ENCODE data around the gene GALNT16. TPM values are rescaled to one million over a fixed set of nuclear protein-coding genes. Genes with fewer than 3 reads are reported as not detected.

Gene GALNT16
- polyA plus RNA-seq, 2 donors = 0.36 to 0.39 TPM

- H3K36me3 ChIP-seq (ENCODE audit: control insufficient read depth in 2 of 2, insufficient read depth in 2 of 2, low read length in 1 of 2) = no peaks in the 10 kb centered on the region
- no peaks in the 10 kb centered on the region for H3K4me1 ChIP-seq (ENCODE audit: control insufficient read depth in 2 of 2, insufficient read depth in 2 of 2, low read length in 1 of 2)
- H3K9me3 ChIP-seq (ENCODE audit: control insufficient read depth in 2 of 2, insufficient read depth in 1 of 2, low read depth in 1 of 2, low read length in 1 of 2) = no peaks in the 10 kb centered on the region
- no peak overlapping the region for H3K4me3 ChIP-seq (ENCODE audit: low read depth in 1 of 2, low read length in 2 of 2)
- 85 to 91% methylated on average over 2 of the region's 2 CpGs for WGBS, 2 donors
- no peak overlapping the region for H3K27ac ChIP-seq (ENCODE audit: low read depth in 2 of 2, low read length in 1 of 2)
- H3K27me3 ChIP-seq (ENCODE audit: control insufficient read depth in 1 of 2, insufficient read depth in 2 of 2, low read length in 2 of 2) = no peaks in the 10 kb centered on the region
Measured at GRCh38 chr14:69303086-69303485, 43.1 kb downstream of the GALNT16 start.

- WGBS, 2 donors = 64 to 69% methylated on average over 5 of the region's 5 CpGs
Measured at GRCh38 chr14:69312608-69313007, 52.6 kb downstream of the GALNT16 start.

GRCh38 chr14:69313176-69313575 lies 53.2 kb downstream of the GALNT16 start:
- Histone ChIP-seq H3K4me1 (ENCODE audit: control insufficient read depth in 2 of 2, insufficient read depth in 2 of 2, low read length in 1 of 2) (peaks cover 0 to 2% of the 10 kb centered on the region in 2 donors), H3K27ac (ENCODE audit: low read depth in 2 of 2, low read length in 1 of 2) (no peak overlapping the region), H3K4me3 (ENCODE audit: low read depth in 1 of 2, low read length in 2 of 2) (no peak overlapping the region), H3K27me3 (ENCODE audit: control insufficient read depth in 1 of 2, insufficient read depth in 2 of 2, low read length in 2 of 2) (no peaks in the 10 kb centered on the region), H3K36me3 (ENCODE audit: control insufficient read depth in 2 of 2, insufficient read depth in 2 of 2, low read length in 1 of 2) (no peaks in the 10 kb centered on the region), H3K9me3 (ENCODE audit: control insufficient read depth in 2 of 2, insufficient read depth in 1 of 2, low read depth in 1 of 2, low read length in 1 of 2) (no peaks in the 10 kb centered on the region)
- 89 to 91% methylated on average over 6 of the region's 6 CpGs for whole genome bisulfite sequencing, 2 donors

More at GRCh38 chr14:69312608-69313007, 52.6 kb downstream of the GALNT16 start:
- Histone ChIP-seq H3K4me3 (ENCODE audit: low read depth in 1 of 2, low read length in 2 of 2) (no peak overlapping the region), H3K27ac (ENCODE audit: low read depth in 2 of 2, low read length in 1 of 2) (no peak overlapping the region), H3K9me3 (ENCODE audit: control insufficient read depth in 2 of 2, insufficient read depth in 1 of 2, low read depth in 1 of 2, low read length in 1 of 2) (no peaks in the 10 kb centered on the region), H3K4me1 (ENCODE audit: control insufficient read depth in 2 of 2, insufficient read depth in 2 of 2, low read length in 1 of 2) (peaks cover 0 to 2% of the 10 kb centered on the region in 2 donors), H3K27me3 (ENCODE audit: control insufficient read depth in 1 of 2, insufficient read depth in 2 of 2, low read length in 2 of 2) (no peaks in the 10 kb centered on the region), H3K36me3 (ENCODE audit: control insufficient read depth in 2 of 2, insufficient read depth in 2 of 2, low read length in 1 of 2) (no peaks in the 10 kb centered on the region)

- no peak overlapping the region for H3K27ac ChIP-seq (ENCODE audit: low read depth in 2 of 2, low read length in 1 of 2)
- H3K9me3 ChIP-seq (ENCODE audit: control insufficient read depth in 2 of 2, insufficient read depth in 1 of 2, low read depth in 1 of 2, low read length in 1 of 2) = no peaks in the 10 kb centered on the region
- no peaks in the 10 kb centered on the region for H3K36me3 ChIP-seq (ENCODE audit: control insufficient read depth in 2 of 2, insufficient read depth in 2 of 2, low read length in 1 of 2)
- peaks cover 0 to 2% of the 10 kb centered on the region in 2 donors for H3K4me1 ChIP-seq (ENCODE audit: control insufficient read depth in 2 of 2, insufficient read depth in 2 of 2, low read length in 1 of 2)
- no peak overlapping the region for H3K4me3 ChIP-seq (ENCODE audit: low read depth in 1 of 2, low read length in 2 of 2)
- 76 to 82% methylated on average over 1 of the region's 1 CpG for WGBS, 2 donors
- H3K27me3 ChIP-seq (ENCODE audit: control insufficient read depth in 1 of 2, insufficient read depth in 2 of 2, low read length in 2 of 2) = no peaks in the 10 kb centered on the region
Measured at GRCh38 chr14:69314327-69314726, 54.4 kb downstream of the GALNT16 start.

- no peak overlapping the region for H3K4me3 ChIP-seq (ENCODE audit: low read depth in 1 of 2, low read length in 2 of 2)
- peaks cover 0 to 2% of the 10 kb centered on the region in 2 donors for H3K4me1 ChIP-seq (ENCODE audit: control insufficient read depth in 2 of 2, insufficient read depth in 2 of 2, low read length in 1 of 2)
- no peaks in the 10 kb centered on the region for H3K27me3 ChIP-seq (ENCODE audit: control insufficient read depth in 1 of 2, insufficient read depth in 2 of 2, low read length in 2 of 2)
- WGBS, 2 donors = 54 to 55% methylated on average over 4 of the region's 4 CpGs
- no peaks in the 10 kb centered on the region for H3K36me3 ChIP-seq (ENCODE audit: control insufficient read depth in 2 of 2, insufficient read depth in 2 of 2, low read length in 1 of 2)
- H3K9me3 ChIP-seq (ENCODE audit: control insufficient read depth in 2 of 2, insufficient read depth in 1 of 2, low read depth in 1 of 2, low read length in 1 of 2) = no peaks in the 10 kb centered on the region
- no peak overlapping the region for H3K27ac ChIP-seq (ENCODE audit: low read depth in 2 of 2, low read length in 1 of 2)
Measured at GRCh38 chr14:69315301-69315700, 55.3 kb downstream of the GALNT16 start.

- Histone ChIP-seq H3K4me3 (ENCODE audit: low read depth in 1 of 2, low read length in 2 of 2) (no peak overlapping the region), H3K36me3 (ENCODE audit: control insufficient read depth in 2 of 2, insufficient read depth in 2 of 2, low read length in 1 of 2) (no peaks in the 10 kb centered on the region), H3K9me3 (ENCODE audit: control insufficient read depth in 2 of 2, insufficient read depth in 1 of 2, low read depth in 1 of 2, low read length in 1 of 2) (no peaks in the 10 kb centered on the region), H3K4me1 (ENCODE audit: control insufficient read depth in 2 of 2, insufficient read depth in 2 of 2, low read length in 1 of 2) (peaks cover 0 to 2% of the 10 kb centered on the region in 2 donors), H3K27me3 (ENCODE audit: control insufficient read depth in 1 of 2, insufficient read depth in 2 of 2, low read length in 2 of 2) (no peaks in the 10 kb centered on the region), H3K27ac (ENCODE audit: low read depth in 2 of 2, low read length in 1 of 2) (no peak overlapping the region)
- WGBS, 2 donors = 82 to 90% methylated on average over 4 of the region's 4 CpGs
Measured at GRCh38 chr14:69316449-69317101, 56.6 kb downstream of the GALNT16 start.

GRCh38 chr14:69317102-69317755 lies 57.3 kb downstream of the GALNT16 start:
- Histone ChIP-seq H3K36me3 (ENCODE audit: control insufficient read depth in 2 of 2, insufficient read depth in 2 of 2, low read length in 1 of 2) (no peaks in the 10 kb centered on the region), H3K9me3 (ENCODE audit: control insufficient read depth in 2 of 2, insufficient read depth in 1 of 2, low read depth in 1 of 2, low read length in 1 of 2) (no peaks in the 10 kb centered on the region), H3K4me3 (ENCODE audit: low read depth in 1 of 2, low read length in 2 of 2) (no peak overlapping the region), H3K27me3 (ENCODE audit: control insufficient read depth in 1 of 2, insufficient read depth in 2 of 2, low read length in 2 of 2) (no peaks in the 10 kb centered on the region), H3K27ac (ENCODE audit: low read depth in 2 of 2, low read length in 1 of 2) (no peak overlapping the region), H3K4me1 (ENCODE audit: control insufficient read depth in 2 of 2, insufficient read depth in 2 of 2, low read length in 1 of 2) (peaks cover 0 to 2% of the 10 kb centered on the region in 2 donors)
- 50 to 54% methylated on average over 6 of the region's 6 CpGs for WGBS, 2 donors

GRCh38 chr14:69317780-69318179 lies 57.8 kb downstream of the GALNT16 start:
- Histone ChIP-seq H3K4me3 (ENCODE audit: low read depth in 1 of 2, low read length in 2 of 2) (no peak overlapping the region), H3K27ac (ENCODE audit: low read depth in 2 of 2, low read length in 1 of 2) (peak overlapping the region in 1 of 2 donors; percentile 6), H3K36me3 (ENCODE audit: control insufficient read depth in 2 of 2, insufficient read depth in 2 of 2, low read length in 1 of 2) (no peaks in the 10 kb centered on the region), H3K27me3 (ENCODE audit: control insufficient read depth in 1 of 2, insufficient read depth in 2 of 2, low read length in 2 of 2) (no peaks in the 10 kb centered on the region), H3K9me3 (ENCODE audit: control insufficient read depth in 2 of 2, insufficient read depth in 1 of 2, low read depth in 1 of 2, low read length in 1 of 2) (no peaks in the 10 kb centered on the region), H3K4me1 (ENCODE audit: control insufficient read depth in 2 of 2, insufficient read depth in 2 of 2, low read length in 1 of 2) (peaks cover 0 to 2% of the 10 kb centered on the region in 2 donors)
- WGBS, 2 donors = 70 to 77% methylated on average over 5 of the region's 5 CpGs

- Histone ChIP-seq H3K27me3 (ENCODE audit: control insufficient read depth in 1 of 2, insufficient read depth in 2 of 2, low read length in 2 of 2) (no peaks in the 10 kb centered on the region), H3K36me3 (ENCODE audit: control insufficient read depth in 2 of 2, insufficient read depth in 2 of 2, low read length in 1 of 2) (no peaks in the 10 kb centered on the region), H3K4me3 (ENCODE audit: low read depth in 1 of 2, low read length in 2 of 2) (no peak overlapping the region), H3K27ac (ENCODE audit: low read depth in 2 of 2, low read length in 1 of 2) (no peak overlapping the region), H3K4me1 (ENCODE audit: control insufficient read depth in 2 of 2, insufficient read depth in 2 of 2, low read length in 1 of 2) (no peaks in the 10 kb centered on the region), H3K9me3 (ENCODE audit: control insufficient read depth in 2 of 2, insufficient read depth in 1 of 2, low read depth in 1 of 2, low read length in 1 of 2) (no peaks in the 10 kb centered on the region)
- WGBS, 2 donors = 81 to 84% methylated on average over 2 of the region's 2 CpGs
Measured at GRCh38 chr14:69318241-69318640, 58.3 kb downstream of the GALNT16 start.

Measured in esophagus (tissue), 2 donors.